WTC11 (cell line): ENCODE data around the gene NXPE3. TPM values are rescaled to one million over a fixed set of nuclear protein-coding genes. Genes with fewer than 3 reads are reported as not detected.

Experiments used
- ATAC-seq: fragments of 200-7000 bp; cut with Tn5 transposase; 2 replicates; pipeline ENCODE4 v1.10.0; 2021; ENCODE audit warnings: mild to moderate bottlenecking, moderate library complexity
- Bru-seq: library from RNA; stranded (reverse); fragments of 400-500 nt; gene quantifications from one replicate; lab custom pipeline; 2021; lab: Mats Ljungman, UMichigan
- CTCF ChIA-PET: fragments of 300-600 bp; sonication (Branson Sonifier 250); formaldehyde crosslinking; loops from one replicate; lab custom pipeline; 2021; ENCODE audit warnings: antibody characterized with exemption; lab: Charles Lee
- POLR2A ChIA-PET: fragments of 350-600 bp; sonication (Branson Sonifier 250); formaldehyde crosslinking; loops from one replicate; lab custom pipeline; 2021; ENCODE audit warnings: antibody characterized with exemption; lab: Charles Lee
- DNase-seq: peaks from one replicate; pipeline ENCODE4 v3.0.0; 2021; ENCODE audit warnings: low spot score
- H3K27ac Mint-ChIP-seq: 2 replicates; pipeline ENCODE4 v1.8.0; 2021; ENCODE audit warnings: mixed read lengths
- H3K27me3 Mint-ChIP-seq: 2 replicates; pipeline ENCODE4 v1.8.0; 2021; ENCODE audit warnings: low read depth, mild to moderate bottlenecking, moderate library complexity, mixed read lengths
- H3K36me3 Mint-ChIP-seq: 2 replicates; pipeline ENCODE4 v1.8.0; 2021; ENCODE audit warnings: mixed read lengths
- H3K4me1 Mint-ChIP-seq: 2 replicates; pipeline ENCODE4 v1.8.0; 2022; ENCODE audit warnings: mixed read lengths
- H3K4me3 Mint-ChIP-seq: 2 replicates; pipeline ENCODE4 v1.8.0; 2021; ENCODE audit warnings: mild to moderate bottlenecking, moderate library complexity, mixed read lengths
- H3K9me3 Mint-ChIP-seq: 2 replicates; pipeline ENCODE4 v1.8.0; 2021; ENCODE audit warnings: mixed read lengths
- ARID4B ChIP-seq: sonication (generic); formaldehyde crosslinking; IDR thresholded peaks from 2 replicates; pipeline ENCODE4 v1.8.0; 2023; ENCODE audit warnings: missing genetic modification reagents, mild to moderate bottlenecking, borderline replicate concordance
- ATF2 ChIP-seq: sonication (generic); formaldehyde crosslinking; IDR thresholded peaks from 2 replicates; pipeline ENCODE4 v1.8.1; 2022; ENCODE audit warnings: low read depth, missing genetic modification reagents, borderline replicate concordance
- CREM ChIP-seq: sonication (generic); formaldehyde crosslinking; IDR thresholded peaks from 2 replicates; pipeline ENCODE4 v1.8.1; 2022; ENCODE audit warnings: mild to moderate bottlenecking, missing genetic modification reagents, moderate library complexity
- FOXP1 ChIP-seq: sonication (generic); formaldehyde crosslinking; IDR thresholded peaks from 2 replicates; pipeline ENCODE4 v1.8.0; 2022; ENCODE audit warnings: missing genetic modification reagents, mild to moderate bottlenecking, moderate library complexity, borderline replicate concordance
- FOXP4 ChIP-seq: sonication (generic); formaldehyde crosslinking; IDR thresholded peaks from 2 replicates; pipeline ENCODE4 v1.8.0; 2022; ENCODE audit warnings: mild to moderate bottlenecking, missing genetic modification reagents
- HMGXB4 ChIP-seq: sonication (generic); formaldehyde crosslinking; IDR thresholded peaks from 2 replicates; pipeline ENCODE4 v1.8.1; 2023; ENCODE audit warnings: mild to moderate bottlenecking, moderate library complexity, missing genetic modification reagents
- JAZF1 ChIP-seq: fragments of 250-450 bp; sonication (Bioruptor Pico); IDR thresholded peaks from 2 replicates; pipeline ENCODE4 v1.9.0; 2021; ENCODE audit warnings: moderate library complexity, mild to moderate bottlenecking, inconsistent platforms
- JUN ChIP-seq: sonication (generic); formaldehyde crosslinking; IDR thresholded peaks from 2 replicates; pipeline ENCODE4 v1.8.0; 2023; ENCODE audit warnings: mild to moderate bottlenecking, missing genetic modification reagents
- KAT7 ChIP-seq: sonication (generic); formaldehyde crosslinking; IDR thresholded peaks from 2 replicates; pipeline ENCODE4 v1.8.1; 2023; ENCODE audit warnings: missing genetic modification reagents, mild to moderate bottlenecking, borderline replicate concordance
- MAX ChIP-seq: sonication (generic); formaldehyde crosslinking; IDR thresholded peaks from 2 replicates; pipeline ENCODE4 v1.8.0; 2022; ENCODE audit warnings: mild to moderate bottlenecking, missing genetic modification reagents
- NFE2L1 ChIP-seq: sonication (generic); formaldehyde crosslinking; IDR thresholded peaks from 2 replicates; pipeline ENCODE4 v1.8.1; 2023; ENCODE audit warnings: missing genetic modification reagents
- NFYB ChIP-seq: sonication (generic); formaldehyde crosslinking; conservative IDR thresholded peaks from 2 replicates; pipeline ENCODE4 v1.8.0; 2022; ENCODE audit warnings: low read depth, missing genetic modification reagents
- NR2C2 ChIP-seq: sonication (generic); formaldehyde crosslinking; IDR thresholded peaks from 2 replicates; pipeline ENCODE4 v1.8.0; 2022; ENCODE audit warnings: mild to moderate bottlenecking, missing genetic modification reagents
- OVOL2 ChIP-seq: fragments of 250-450 bp; sonication (Bioruptor Pico); IDR thresholded peaks from 2 replicates; pipeline ENCODE4 v1.9.0; 2021; ENCODE audit warnings: mild to moderate bottlenecking, borderline replicate concordance
- RELA ChIP-seq: sonication (generic); formaldehyde crosslinking; IDR thresholded peaks from 2 replicates; pipeline ENCODE4 v1.8.1; 2022; ENCODE audit warnings: missing genetic modification reagents, mild to moderate bottlenecking, borderline replicate concordance
- SMAD3 ChIP-seq: sonication (generic); formaldehyde crosslinking; IDR thresholded peaks from 2 replicates; pipeline ENCODE4 v1.8.0; 2022; ENCODE audit warnings: missing genetic modification reagents, mild to moderate bottlenecking, borderline replicate concordance
- SP1 ChIP-seq: sonication (generic); formaldehyde crosslinking; conservative IDR thresholded peaks from 2 replicates; pipeline ENCODE4 v1.8.1; 2022; ENCODE audit warnings: missing genetic modification reagents
- TEAD1 ChIP-seq: sonication (generic); formaldehyde crosslinking; IDR thresholded peaks from 2 replicates; pipeline ENCODE4 v1.8.0; 2022; ENCODE audit warnings: mild to moderate bottlenecking, missing genetic modification reagents
- TEAD4 ChIP-seq: sonication (generic); formaldehyde crosslinking; IDR thresholded peaks from 2 replicates; pipeline ENCODE4 v1.8.0; 2022; ENCODE audit warnings: mild to moderate bottlenecking, missing genetic modification reagents
- TP53 ChIP-seq: sonication (generic); formaldehyde crosslinking; IDR thresholded peaks from 2 replicates; pipeline ENCODE4 v1.8.1; 2023; ENCODE audit warnings: mild to moderate bottlenecking, missing genetic modification reagents
- USF1 ChIP-seq: sonication (generic); formaldehyde crosslinking; IDR thresholded peaks from 2 replicates; pipeline ENCODE4 v1.8.0; 2022; ENCODE audit warnings: mild to moderate bottlenecking, missing genetic modification reagents
- ZNF138 ChIP-seq: sonication (generic); formaldehyde crosslinking; conservative IDR thresholded peaks from 2 replicates; pipeline ENCODE4 v1.8.1; 2022; ENCODE audit warnings: mild to moderate bottlenecking, moderate library complexity, missing genetic modification reagents
- ZNF219 ChIP-seq: sonication (generic); formaldehyde crosslinking; IDR thresholded peaks from 2 replicates; pipeline ENCODE4 v1.8.0; 2023; ENCODE audit warnings: missing genetic modification reagents, mild to moderate bottlenecking, borderline replicate concordance
- ZNF232 ChIP-seq: sonication (generic); formaldehyde crosslinking; IDR thresholded peaks from 2 replicates; pipeline ENCODE4 v1.8.0; 2022; ENCODE audit warnings: mild to moderate bottlenecking, missing genetic modification reagents
- ZNF423 ChIP-seq: fragments of 250-450 bp; sonication (Bioruptor Pico); IDR thresholded peaks from 2 replicates; pipeline ENCODE4 v2.1.2; 2022; ENCODE audit warnings: mild to moderate bottlenecking, moderate library complexity
- long read RNA-seq, 3 experiments: library from RNA in 1 of 3; library from capped mRNA in 1 of 3; library from polyadenylated mRNA in 1 of 3; unstranded in 2 of 3; stranded (forward) in 1 of 3; transcript quantifications; one replicate each; pipeline ENCODE4 v2.0.0, GENCODE V29; 2021
- total RNA-seq: library from RNA; stranded (reverse); gene quantifications from 3 replicates; pipeline ENCODE4 v1.2.3, GENCODE V29; 2021

NXPE3 gene
- total RNA-seq (11.3 to 13.9 TPM (median 12.9 TPM) in 3 replicates), Bru-seq, nascent RNA (percentile 70 among the genes with signal in this experiment)
- long read RNA-seq, experiment 1, full-length matches to known transcripts = 40 of 110 reads
- long read RNA-seq, experiment 1, partial matches to known transcripts = 21 of 110 reads
- long read RNA-seq, experiment 1, other reads (novel, unspliced or antisense) = 49 of 110 reads
- long read RNA-seq, experiment 2, partial matches to known transcripts = 3 of 26 reads
- long read RNA-seq, experiment 2, other reads (novel, unspliced or antisense) = 18 of 26 reads
- long read RNA-seq, experiment 3, partial matches to known transcripts = 8 of 22 reads
- long read RNA-seq, experiment 3, other reads (novel, unspliced or antisense) = 11 of 22 reads

- Mint-ChIP-seq H3K4me1 (peaks cover 27% of the 10 kb centered on the region), H3K4me3 (peak within 1 kb of the TSS; percentile 85), H3K36me3 (peaks cover 15% of the 10 kb centered on the region), H3K27ac (no peak within 1 kb of the TSS), H3K9me3 (no peaks in the 10 kb centered on the region), H3K27me3 (peaks cover 19% of the 10 kb centered on the region)
- ATAC-seq = peak; percentile 92
- CTCF ChIA-PET = interaction anchor here (0.7 to 1.2 kb wide), 6 partner anchors 23 to 692 kb away, joined by 3 to 5 read pairs (median 3); partner anchors contain the start of genes CEP97 and PCNP
- POLR2A ChIA-PET = interaction anchor here (1.4 kb wide), 1 partner anchor 55 kb away, joined by 5 read pairs; the partner anchor contains the start of gene CEP97
- peak; percentile 90 for DNase-seq
- TF ChIP-seq ATF2 (CRISPR knock-in tag) = no peak
- TF ChIP-seq KAT7 (CRISPR knock-in tag) = peak; percentile 95
- TF ChIP-seq TEAD1 = peak; percentile 87
- TF ChIP-seq ZNF138 (CRISPR knock-in tag) = no peak
- 0 out of 2 replicates have a peak, but pooled peaks have one; percentile 69 for TF ChIP-seq SMAD3
- TF ChIP-seq SP1 = peak; percentile 81
- TF ChIP-seq OVOL2 (CRISPR knock-in tag) = no peak
- no peak for TF ChIP-seq RELA (CRISPR knock-in tag)
- peak; percentile 59 for TF ChIP-seq ZNF423
- peak; percentile 19 for TF ChIP-seq USF1 (CRISPR knock-in tag)
- peak; percentile 28; the same call in 1 of the 2 replicates for TF ChIP-seq NFE2L1
- TF ChIP-seq CREM (CRISPR knock-in tag) = 0 out of 2 replicates have a peak, but pooled peaks have one; percentile 21
- TF ChIP-seq ZNF232 (CRISPR knock-in tag) = peak; percentile 63; the same call in 1 of the 2 replicates
- no peak for TF ChIP-seq JAZF1 (CRISPR knock-in tag)
- peak; percentile 37; the same call in 1 of the 2 replicates for TF ChIP-seq JUN (CRISPR knock-in tag)
- 0 out of 2 replicates have a peak, but pooled peaks have one; percentile 34 for TF ChIP-seq FOXP4 (CRISPR knock-in tag)
- peak; percentile 56; the same call in 1 of the 2 replicates for TF ChIP-seq FOXP1 (CRISPR knock-in tag)
- TF ChIP-seq ARID4B (CRISPR knock-in tag) = peak; percentile 83
- 0 out of 2 replicates have a peak, but pooled peaks have one; percentile 23 for TF ChIP-seq TEAD4 (CRISPR knock-in tag)
- TF ChIP-seq NFYB = peak; percentile 74
- 0 out of 2 replicates have a peak, but pooled peaks have one; percentile 73 for TF ChIP-seq TP53 (CRISPR knock-in tag)
- TF ChIP-seq NR2C2 (CRISPR knock-in tag) = no peak
- peak; percentile 94 for TF ChIP-seq MAX (CRISPR knock-in tag)
- peak; percentile 90 for TF ChIP-seq ZNF219 (CRISPR knock-in tag)
- TF ChIP-seq HMGXB4 (CRISPR knock-in tag) = peak; percentile 76; the same call in 1 of the 2 replicates
Observed at GRCh38 chr3:101779047-101779821, at the start of gene NXPE3. TSS of gene NXPE3 (plus strand) at chr3:101779211. CDS start at chr3:101785597, 6,386 bp downstream.
